CD4-positive, alpha-beta T cell treated with Interferon gamma for 1 hour (primary cell): ENCODE results near the gene NEGR1.

Source experiments
- DNase-seq: peaks from one replicate; pipeline ENCODE4 v3.0.0-alpha.2; 2020

Gene NEGR1

DNA sequence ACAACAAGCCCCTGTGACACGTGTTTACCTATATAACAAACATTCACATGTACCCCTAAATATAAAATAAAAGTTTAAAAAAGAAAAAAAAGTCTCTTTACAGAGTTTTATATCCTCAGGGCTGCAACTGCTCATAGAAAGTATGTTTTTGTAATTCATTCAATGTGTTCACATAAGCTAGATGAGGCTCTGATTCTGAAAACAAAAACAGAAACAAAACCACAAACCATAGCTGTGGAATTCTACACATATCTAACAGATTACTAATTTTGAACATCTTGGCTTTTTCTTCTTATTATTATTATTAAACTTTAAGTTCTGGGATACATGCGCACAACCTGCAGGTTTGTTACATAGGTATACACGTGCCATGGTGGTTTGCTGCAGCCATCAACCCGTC is 621.9 kb downstream of the NEGR1 start:
- DNase-seq: no peak

DNA sequence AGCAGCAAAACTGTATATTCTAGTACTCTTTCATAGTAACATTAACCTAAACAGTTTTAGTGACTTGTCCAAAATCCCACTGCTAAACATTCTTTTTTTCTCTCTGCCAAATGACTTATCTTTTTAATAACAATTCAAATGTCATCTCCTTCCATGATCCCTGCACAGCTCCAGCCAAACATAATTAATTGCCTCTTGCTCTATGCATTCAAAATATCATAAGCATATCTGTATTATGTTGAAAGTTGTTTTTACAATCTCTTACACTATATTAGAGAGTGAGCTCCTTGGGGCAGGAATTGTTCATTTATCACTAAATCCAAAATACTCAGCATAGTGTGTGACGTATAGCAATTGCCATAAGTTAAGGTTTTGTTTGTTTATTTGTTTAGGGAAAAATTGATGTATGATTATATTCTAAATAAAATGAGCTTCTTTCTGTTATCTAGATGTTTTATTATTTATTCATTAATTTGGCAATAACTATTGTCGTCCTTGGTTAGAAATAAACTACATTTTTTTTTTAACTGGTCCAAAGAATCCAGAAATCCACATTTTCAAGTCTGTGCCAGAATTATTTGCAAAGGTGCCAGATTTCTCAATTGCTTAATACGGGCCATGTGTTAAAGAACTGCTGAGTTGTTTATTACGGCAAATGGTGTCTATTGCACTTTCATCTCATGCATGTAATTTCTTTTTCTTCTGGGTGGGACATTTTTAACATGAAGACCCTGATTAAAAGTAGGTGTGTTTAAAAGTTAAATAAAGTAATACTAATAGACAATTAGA is 624.3 kb downstream of the NEGR1 start:
- DNase-seq: no peak

DNA sequence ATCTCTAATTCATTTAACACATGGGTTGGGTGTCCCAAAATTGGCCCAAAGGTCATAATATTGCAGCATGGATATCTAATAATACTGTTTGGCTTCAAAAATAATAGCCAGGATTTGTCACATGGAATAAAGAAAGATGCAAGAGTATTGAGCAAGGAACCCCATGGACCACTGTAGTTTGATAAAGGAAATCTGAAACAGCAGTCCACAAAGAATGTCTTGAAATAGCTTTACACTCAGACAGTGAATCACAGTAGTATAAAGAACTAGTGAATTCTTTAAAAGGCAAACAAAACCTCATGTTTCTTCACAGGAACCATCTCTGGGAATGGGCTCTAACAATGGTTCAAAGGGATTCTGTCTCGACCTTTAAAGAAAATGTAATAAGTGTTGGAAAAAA is 625.4 kb downstream of the NEGR1 start:
- no peak for DNase-seq

DNA sequence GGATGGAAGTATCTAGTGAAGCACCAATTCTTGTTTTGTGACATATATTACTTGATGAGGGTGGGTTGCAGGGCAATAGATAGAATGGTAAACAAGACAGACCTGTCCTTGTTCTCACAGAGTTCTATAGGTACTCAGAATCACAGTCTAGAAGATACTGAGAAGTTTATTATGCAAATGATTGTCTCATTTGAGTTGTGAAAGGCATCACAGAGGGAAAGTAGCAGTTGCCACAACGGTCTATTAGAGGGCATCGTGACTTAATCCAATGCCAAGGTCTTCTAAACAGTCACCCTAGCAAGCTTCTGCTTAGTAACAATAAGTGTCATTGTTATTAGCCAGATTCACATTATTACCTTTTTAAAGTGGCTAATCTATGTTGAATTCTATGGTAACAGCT is 626.7 kb downstream of the NEGR1 start:
- no peak for DNase-seq

DNA sequence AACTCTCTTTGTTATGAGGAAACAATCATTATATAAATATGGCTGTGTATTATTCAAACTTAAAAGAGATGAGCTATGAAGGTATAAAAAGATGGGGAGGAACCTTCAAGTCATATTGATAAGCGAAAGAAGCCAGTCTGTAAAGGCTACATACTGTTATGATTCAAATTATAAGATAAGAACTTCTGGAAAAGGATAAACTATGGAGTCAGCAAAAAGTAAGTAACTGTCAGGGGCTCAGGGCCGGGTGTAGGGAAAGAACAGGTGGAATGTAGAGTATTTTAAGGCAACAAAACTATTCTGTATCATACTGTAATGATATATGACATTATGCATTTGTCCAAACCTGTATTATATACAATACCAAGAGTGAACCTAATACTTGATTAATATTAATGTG is 628.4 kb downstream of the NEGR1 start:
- DNase-seq: no peak

DNA sequence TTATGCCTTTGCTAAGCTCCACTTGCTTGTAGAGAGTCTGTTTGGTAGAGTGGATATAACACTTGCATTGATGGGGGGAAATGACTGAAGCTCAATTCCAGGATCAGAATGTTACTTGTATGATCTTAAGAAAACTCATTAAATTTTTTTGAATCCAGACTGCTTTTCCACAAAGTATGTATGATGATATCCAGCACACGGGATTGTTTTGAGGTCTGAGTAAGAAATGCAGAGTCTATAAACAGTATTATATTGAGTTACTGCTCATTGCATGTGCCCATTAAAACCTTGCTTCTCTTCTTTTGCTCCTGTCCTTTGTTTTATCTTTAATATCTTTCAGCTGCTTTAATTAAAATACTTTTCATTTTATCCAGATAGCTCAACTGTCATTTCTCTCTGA is 631.1 kb downstream of the NEGR1 start:
- DNase-seq: no peak

DNA sequence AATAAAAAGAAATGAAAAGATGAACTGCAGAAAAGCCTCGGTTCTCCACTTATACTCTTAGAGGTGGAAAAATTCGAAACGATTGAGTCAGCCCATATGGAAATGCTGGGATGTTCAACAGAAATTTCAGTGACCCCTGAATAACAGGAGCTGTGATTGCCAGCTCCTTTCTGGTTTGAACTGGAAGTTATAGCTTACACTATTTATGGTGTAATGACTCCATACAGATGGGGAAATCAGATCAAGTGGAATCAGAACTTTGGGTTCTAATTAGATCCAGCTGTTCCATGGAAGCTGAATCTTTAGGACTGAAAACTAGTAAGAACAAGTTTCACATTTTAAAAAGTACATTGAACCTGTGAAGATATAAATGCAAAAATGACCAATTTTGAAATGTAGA is 632.2 kb downstream of the NEGR1 start:
- no peak for DNase-seq

DNA sequence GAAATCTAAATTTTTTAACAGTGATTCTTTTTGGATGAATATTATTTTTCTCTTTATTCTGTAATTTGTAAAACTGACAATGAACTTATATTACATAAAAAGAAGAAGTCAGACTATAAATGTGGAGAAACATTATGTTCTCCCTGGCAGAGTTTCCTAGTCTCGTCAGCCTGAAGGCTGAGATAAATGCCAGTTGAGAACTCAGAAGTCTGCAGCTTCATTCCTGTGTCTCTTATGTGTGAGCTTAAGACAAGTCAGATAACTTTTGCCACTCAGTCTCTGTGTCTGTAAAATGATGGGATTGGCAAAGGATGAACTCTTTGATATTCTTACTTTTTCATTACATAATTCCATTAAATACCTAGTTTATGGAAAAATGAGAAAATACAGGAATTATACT is 632.7 kb downstream of the NEGR1 start:
- DNase-seq: no peak

DNA sequence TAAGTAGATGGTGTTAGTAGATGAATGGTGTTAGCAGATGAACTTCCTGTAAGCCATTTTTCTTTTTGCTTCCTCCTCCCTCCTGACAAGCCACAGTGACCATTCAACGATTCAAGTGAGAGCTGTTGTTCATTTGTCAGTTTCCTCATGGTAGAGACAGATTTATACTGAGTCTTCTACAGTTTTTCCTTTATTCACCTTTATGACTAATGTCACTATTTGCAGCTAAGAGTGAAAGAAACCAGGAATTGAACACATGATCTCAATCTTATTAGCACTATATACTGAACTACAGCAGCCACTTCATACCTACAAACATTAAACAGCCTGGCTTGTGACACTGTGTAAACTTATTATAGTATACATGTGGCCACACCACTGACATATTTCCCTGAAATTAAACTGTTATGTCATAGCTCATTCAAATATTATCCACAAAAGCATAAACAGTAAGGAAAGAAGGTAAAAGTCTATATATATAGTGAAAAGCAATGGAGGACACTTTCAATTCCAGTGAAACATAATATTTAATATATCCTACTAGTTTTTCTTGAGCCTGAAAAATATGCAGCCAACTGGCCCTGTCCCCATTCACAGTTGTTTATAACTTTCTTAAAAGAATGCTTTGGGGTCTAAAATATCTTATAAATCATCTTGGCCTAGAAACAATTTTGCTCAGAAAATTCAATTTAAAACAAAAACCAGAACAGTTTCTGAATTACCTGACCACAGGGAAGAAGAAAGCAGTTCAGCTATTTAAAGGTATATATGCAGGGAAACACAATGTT is 634.6 kb downstream of the NEGR1 start:
- no peak for DNase-seq

DNA sequence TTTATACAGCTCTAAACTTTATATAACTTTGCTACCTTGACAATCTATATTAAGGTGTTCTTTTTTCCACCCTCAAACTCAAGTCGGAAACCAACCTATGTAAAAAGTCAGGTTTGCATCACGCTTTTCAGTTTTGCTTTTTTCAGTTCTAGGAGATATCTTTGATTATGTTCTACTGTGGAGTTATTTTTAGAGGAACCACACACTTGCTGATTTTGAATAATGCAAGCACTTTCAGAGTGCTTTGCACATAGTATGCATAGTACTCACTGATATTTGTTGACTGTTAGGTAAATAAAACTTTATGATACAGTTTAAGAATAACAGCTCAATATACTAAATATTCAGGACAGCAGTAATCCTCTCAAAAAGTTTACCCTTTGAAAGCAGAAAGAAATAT is 637.3 kb downstream of the NEGR1 start:
- no peak for DNase-seq

DNA sequence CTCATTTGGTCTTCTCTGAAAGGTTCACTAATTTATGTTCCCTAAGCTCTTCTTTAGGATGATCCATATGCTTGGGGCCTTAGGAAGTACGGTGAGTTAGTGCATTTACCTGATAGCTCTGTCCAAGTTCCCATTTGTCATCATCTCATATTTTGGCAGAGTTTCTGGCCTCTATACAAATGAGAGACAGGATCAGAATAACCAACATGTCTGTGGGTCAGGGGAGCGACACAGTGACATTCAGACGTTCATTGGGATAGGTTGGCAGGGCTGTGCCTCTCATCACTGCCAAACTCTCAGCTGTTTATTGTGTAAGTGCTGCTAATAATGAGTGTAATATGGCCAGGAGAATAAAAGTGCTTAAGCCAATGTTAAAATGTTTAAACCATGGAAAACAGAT is 640.4 kb downstream of the NEGR1 start:
- no peak for DNase-seq

DNA sequence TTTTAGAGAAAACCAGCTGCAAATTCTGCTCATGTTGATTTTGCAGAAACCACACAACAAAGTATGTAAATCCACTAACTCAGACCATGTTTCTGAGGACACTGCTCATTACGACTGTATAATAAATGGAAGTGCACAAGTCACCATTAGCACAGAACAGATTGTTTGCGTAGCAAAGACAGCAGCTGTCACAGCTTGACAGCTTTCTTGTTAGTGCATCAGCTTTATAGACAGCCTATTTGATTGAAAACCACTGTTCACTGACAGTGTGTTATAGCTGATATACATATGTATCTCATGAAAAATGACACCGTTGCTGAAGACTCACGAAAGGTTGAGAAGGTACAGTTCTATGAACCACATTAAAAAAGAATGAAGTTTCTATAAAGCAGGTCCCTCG is 641.3 kb downstream of the NEGR1 start:
- DNase-seq: no peak

DNA sequence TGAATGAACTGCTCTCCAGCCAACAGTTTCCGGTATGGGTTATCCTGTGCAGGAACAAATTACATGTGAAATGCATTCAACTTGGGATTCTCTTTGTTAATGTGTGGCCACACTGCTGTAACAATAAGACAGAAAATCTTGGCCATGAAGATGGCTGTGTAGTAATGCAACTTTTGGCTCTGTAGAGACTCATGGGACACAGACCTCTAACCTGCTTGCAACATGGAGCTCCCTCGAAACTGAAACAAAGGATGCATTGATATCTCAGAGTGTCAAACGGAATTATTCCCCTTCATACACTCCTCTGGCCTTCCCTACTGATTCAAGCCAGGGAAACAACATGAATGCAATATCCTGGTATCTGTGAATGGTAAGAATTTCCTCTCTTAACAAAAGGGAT is 642.2 kb downstream of the NEGR1 start:
- no peak for DNase-seq

DNA sequence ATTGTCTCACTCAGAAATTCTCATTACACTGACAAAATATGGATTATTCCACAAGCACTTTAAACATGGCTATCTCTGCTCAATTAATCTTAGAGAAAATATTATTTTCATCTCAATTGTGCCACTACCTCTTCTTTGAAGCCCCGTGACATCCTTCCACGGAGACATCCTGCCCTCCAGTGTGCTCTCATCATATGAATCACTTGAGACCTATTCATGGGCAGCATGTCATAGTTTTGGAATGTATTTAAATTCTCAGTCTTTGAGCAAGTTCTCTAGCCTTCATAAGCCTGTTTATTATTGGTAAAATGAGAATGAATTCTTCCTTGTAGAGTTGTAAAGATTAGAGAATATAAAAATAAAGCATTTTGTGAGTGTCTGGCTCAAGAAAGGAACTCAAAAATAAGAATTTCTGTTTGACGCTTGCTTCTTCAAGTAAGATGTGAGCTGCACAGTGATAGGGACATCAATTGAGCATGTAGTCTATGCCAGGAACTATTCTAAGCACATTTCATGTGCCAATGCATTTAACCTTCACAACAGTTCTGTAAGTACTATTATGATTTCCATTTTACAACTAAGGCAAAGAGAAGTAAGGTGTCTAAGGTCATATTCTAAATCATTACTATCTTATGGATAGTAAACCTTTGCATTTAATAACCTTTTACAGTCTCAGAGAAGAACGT is 644.1 kb downstream of the NEGR1 start:
- no peak for DNase-seq

DNA sequence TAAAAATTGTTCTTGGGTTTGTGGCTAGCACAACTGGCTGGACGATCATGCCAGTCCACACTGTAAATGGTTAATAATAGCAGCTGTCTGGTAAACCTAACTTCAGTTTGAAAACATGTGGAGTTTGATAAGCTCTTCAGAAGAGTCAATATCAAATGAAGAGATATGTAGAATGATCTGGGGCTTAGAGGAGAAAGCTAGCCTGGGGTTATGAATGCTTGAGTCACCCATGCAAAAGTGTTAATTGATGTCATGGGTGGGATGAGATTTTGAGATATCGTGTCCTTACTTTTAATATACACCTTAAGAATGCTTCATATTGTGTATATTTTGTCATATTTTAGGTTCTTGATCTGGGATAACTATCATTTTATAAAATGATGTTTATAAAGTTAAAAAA is 646.8 kb downstream of the NEGR1 start:
- no peak for DNase-seq

DNA sequence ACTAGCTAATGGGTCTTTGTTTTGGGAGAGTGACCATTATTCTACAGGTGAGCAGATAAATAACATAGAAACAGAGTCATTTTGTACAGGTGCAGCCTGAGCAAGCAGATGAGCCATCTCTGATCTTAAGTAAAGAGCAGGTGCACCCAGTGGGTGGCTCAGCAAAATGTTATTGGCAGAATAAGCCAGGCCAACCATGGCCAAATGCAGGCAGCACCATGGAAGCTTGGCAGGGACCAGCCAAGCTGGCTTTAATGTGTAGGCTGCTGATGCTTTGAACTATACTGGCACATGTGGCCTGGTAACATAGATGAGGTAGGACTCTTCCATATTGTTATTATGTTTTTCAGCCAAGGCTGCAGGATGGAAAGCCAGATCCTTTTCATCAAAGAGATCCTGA is 648.2 kb downstream of the NEGR1 start:
- no peak for DNase-seq

DNA sequence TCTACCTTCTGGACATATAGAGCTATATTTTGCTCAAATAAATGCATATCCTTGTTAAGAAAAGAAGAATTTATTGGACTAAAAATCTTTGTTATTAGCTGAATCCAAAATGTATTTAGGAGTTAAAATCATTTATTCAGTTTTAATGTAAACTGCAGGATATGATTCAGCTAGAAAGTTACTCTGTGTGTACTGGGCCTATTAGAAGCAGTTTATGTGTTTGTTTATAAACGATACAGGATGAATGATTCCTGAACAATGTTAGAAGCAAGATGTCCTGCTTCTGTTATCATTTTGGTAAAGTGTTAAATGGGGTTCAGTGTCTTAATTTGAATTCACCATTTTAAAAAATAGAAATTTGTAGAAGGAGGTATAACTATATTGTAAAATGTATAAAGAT is 652.3 kb downstream of the NEGR1 start:
- no peak for DNase-seq

DNA sequence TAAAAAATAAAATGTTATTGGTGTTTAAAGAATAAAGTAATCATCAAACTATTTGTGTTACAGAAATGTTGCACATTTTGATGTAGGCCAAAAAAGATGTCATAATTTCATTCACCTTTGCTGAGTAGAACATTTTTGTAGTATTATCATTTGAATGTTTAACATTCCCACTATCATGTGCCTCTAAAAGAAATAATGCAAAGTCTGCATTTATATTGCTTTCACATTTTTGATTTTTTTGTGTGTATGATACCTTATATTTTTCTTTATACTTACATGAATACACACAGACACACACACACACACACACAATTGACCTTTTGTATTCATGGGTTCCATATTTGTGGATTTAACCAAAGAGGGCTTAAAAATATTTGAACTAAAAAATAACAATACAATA is 657.3 kb downstream of the NEGR1 start:
- DNase-seq: no peak

DNA sequence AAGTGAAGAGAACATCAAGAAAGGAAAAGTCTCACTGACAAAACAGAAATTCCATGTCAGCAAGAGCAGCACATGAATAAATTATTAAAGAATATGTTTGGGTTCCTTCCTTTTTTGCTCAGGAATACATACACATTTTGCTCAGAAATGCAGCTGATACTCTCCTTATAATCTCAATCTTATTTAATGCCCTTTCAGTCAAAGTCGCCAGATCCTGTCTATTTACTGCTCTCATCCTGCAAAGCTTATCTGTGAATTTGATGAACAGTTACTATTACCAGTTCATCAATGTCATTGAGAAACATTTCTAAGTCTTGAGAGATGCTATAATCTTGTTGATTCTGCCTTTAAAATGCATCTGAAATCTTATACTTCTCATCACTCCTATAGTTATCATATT is 658.5 kb downstream of the NEGR1 start:
- DNase-seq: no peak

DNA sequence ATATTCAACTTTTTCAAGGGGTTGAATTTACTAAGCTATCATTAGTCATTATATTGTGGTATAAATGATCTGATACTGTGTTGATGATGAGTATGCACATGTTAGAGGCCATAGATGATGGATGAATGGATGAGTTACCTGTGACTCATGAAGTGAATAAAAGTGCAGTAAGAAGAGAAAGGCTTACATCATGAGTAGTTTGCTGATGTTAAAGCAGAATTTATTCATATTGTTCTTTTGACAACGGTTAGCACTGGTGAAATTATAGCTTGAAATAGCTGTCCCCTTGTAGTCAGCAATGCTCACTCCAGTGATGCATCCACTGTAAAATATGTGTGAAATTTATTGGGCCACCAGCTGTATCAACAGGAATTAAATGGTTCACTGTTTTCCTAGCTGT is 660.6 kb downstream of the NEGR1 start:
- DNase-seq: no peak

DNA sequence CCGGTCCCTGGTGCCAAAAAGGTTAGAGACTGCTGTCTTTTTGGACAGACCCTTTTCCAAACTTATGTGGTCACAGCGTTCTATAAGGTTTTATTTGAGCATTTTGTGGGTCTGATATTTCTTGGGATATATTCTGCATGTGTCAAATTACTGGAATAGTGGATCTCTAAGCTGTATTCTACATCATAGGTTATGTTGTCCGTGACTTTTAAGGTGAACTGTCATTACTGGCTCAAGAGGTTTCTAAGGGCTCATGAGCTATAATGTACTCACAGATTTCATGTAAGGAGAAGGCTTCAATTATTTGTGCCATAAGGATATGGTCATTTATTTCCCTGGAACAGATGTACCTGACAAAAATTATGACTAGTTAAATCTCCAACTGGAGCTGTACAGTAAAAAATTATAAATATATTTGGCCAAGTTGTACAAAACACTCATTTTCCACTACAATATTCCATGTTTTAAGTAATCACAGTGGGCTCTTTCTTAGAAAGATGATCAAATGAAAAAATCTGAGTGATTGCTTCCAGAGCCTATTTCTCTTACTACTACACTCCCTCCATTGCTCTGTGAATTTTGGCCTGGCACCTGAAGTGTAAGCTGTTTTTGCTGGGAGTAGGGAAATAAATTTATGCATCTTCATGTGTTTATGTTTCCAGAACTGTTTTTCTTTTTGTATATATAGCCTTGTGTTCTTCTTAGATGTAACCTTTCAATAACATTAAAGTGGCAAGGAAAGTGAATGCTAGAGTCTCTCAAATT is 663.4 kb downstream of the NEGR1 start:
- no peak for DNase-seq

DNA sequence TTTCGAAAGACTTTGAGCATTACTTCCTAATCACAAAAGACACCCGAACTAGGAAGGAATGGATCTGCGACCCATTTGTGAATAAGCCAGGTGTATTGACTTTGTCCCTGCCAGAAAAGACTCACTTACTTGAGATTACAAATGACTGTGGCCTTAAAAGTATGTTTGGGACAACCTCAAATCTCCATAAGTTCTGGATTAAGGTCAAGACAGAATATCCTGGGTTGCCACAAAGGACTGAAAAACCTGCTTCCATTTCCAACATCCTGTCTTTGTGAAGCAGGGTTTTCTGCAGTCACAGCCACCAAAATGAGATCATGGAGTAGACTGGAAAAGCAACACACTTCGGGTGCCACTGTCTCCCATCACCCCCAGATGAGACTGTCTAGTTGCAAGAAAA is 664.1 kb downstream of the NEGR1 start:
- DNase-seq: no peak

DNA sequence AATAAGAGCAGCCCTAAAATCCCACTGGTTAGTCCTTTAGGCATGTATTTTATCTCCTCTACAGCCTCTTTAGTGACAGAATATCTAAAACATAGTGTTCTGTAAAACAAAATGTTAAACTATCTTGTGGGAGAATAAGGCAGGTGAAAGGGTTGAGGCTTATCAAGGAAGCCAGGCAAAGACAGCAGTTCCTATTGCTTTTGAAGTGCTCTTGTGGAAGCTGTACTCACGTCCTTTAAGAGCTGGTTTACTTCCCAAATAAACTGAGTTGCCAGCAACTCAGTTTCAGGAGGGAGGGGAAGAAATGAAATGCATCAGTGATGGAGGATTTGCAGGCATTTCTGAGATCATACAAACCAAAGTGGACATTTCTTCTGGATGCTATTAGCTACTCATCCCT is 671.9 kb downstream of the NEGR1 start:
- no peak for DNase-seq
